ENCODE data around the gene LSM14A. TPM values are rescaled to one million over a fixed set of nuclear protein-coding genes. Genes with fewer than 3 reads are reported as not detected.

LSM14A gene
- total RNA-seq, 1 experiment from 2014 or later = 161 TPM

GRCh38 chr19:34141025-34141424 is 31.3 kb upstream of the LSM14A start (continued):
- TF ChIP-seq CDX4 (CRISPR knock-in tag; IDR thresholded peaks at IDR 0.05; ENCODE audit: borderline replicate concordance) (no peak), ZNF671 (CRISPR knock-in tag; IDR thresholded peaks at IDR 0.05) (no peak), ATF2 (CRISPR knock-in tag; IDR thresholded peaks at IDR 0.05; ENCODE audit: borderline replicate concordance, low read depth) (no peak), TEAD1 (CRISPR knock-in tag; IDR thresholded peaks at IDR 0.05) (no peak), ZNF425 (CRISPR knock-in tag; conservative IDR thresholded peaks at IDR 0.05) (no peak), SMAD4 (CRISPR knock-in tag; IDR thresholded peaks at IDR 0.05) (no peak), FOXP1 (CRISPR knock-in tag; IDR thresholded peaks at IDR 0.05; ENCODE audit: borderline replicate concordance) (no peak), MAX (CRISPR knock-in tag; IDR thresholded peaks at IDR 0.05) (no peak), ATF3 (CRISPR knock-in tag; conservative IDR thresholded peaks at IDR 0.05) (no peak), E2F5 (CRISPR knock-in tag; IDR thresholded peaks at IDR 0.05) (no peak), TCF7 (CRISPR knock-in tag; IDR thresholded peaks at IDR 0.05; ENCODE audit: low read depth) (no peak), ZNF232 (CRISPR knock-in tag; IDR thresholded peaks at IDR 0.05) (no peak)

GRCh38 chr19:34142440-34142839 is 29.9 kb upstream of the LSM14A start:
- H3K27me3 Mint-ChIP-seq (ENCODE audit: low read depth) = no peaks in the 10 kb centered on the region
- POLR2A ChIA-PET = no interaction called here
- no peak overlapping the region for H3K27ac Mint-ChIP-seq
- H3K4me1 Mint-ChIP-seq = peaks cover 10% of the 10 kb centered on the region; the same call in 1 of the 2 replicates
- CTCF ChIA-PET = interaction anchor here (0.7 to 8.2 kb wide), 3 partner anchors 46 to 364 kb away, joined by 3 to 89 read pairs (median 11); no protein-coding TSS in a partner anchor
- no peak overlapping the region for H3K4me3 Mint-ChIP-seq
- ATAC-seq (no peak), DNase-seq (ENCODE audit: low spot score) (no peak)
- peaks cover 4% of the 10 kb centered on the region; the same call in 1 of the 2 replicates for H3K36me3 Mint-ChIP-seq
- H3K9me3 Mint-ChIP-seq = peaks cover 10% of the 10 kb centered on the region
- TF ChIP-seq TEAD4 (CRISPR knock-in tag; IDR thresholded peaks at IDR 0.05) (no peak), MLX (CRISPR knock-in tag; IDR thresholded peaks at IDR 0.05) (no peak), AR (CRISPR knock-in tag; IDR thresholded peaks at IDR 0.05) (no peak), SMAD3 (CRISPR knock-in tag; IDR thresholded peaks at IDR 0.05; ENCODE audit: borderline replicate concordance) (no peak), ZNF263 (CRISPR knock-in tag; IDR thresholded peaks at IDR 0.05; ENCODE audit: low read depth) (no peak), ATF6 (CRISPR knock-in tag; IDR thresholded peaks at IDR 0.05) (no peak), JUN (CRISPR knock-in tag; IDR thresholded peaks at IDR 0.05) (no peak), NR1H2 (CRISPR knock-in tag; IDR thresholded peaks at IDR 0.05) (no peak), FOXP1 (CRISPR knock-in tag; IDR thresholded peaks at IDR 0.05; ENCODE audit: borderline replicate concordance) (no peak)
